ENCODE measurements around the gene RAP2A.

DNA sequence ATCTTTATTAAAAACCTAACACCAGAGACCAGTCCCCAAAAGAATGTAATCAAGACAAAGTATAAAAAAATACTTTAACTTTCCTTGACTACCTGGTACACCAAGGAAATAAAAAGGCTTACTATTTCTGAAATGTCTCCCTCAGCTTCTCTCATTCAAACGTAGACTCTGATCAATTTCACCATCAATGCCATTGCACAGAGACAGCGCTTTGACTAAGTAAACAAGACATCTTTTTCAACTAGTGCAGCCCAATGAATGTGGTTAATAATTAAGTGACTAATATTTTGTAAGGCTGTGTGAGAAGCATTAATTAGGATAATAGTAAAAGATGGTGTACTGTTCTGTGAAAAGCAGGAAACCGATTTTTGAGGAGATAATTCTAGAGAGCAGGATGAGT lies 7.3 kb upstream of the RAP2A start:
- TF ChIP-seq, protein P1, sequence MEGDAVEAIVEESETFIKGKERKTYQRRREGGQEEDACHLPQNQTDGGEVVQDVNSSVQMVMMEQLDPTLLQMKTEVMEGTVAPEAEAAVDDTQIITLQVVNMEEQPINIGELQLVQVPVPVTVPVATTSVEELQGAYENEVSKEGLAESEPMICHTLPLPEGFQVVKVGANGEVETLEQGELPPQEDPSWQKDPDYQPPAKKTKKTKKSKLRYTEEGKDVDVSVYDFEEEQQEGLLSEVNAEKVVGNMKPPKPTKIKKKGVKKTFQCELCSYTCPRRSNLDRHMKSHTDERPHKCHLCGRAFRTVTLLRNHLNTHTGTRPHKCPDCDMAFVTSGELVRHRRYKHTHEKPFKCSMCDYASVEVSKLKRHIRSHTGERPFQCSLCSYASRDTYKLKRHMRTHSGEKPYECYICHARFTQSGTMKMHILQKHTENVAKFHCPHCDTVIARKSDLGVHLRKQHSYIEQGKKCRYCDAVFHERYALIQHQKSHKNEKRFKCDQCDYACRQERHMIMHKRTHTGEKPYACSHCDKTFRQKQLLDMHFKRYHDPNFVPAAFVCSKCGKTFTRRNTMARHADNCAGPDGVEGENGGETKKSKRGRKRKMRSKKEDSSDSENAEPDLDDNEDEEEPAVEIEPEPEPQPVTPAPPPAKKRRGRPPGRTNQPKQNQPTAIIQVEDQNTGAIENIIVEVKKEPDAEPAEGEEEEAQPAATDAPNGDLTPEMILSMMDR (IDR thresholded peaks at IDR 0.05): no peak
- TF ChIP-seq POLR2AphosphoS5 (IDR thresholded peaks at IDR 0.05) (no peak), POLR2A (IDR thresholded peaks at IDR 0.05) (no peak), EP300 (IDR thresholded peaks at IDR 0.05; ENCODE audit: low read depth) (no peak)
